Renal cortex interstitium (tissue), 11 donors: ENCODE measurements around the gene ZNF26. TPM values are rescaled to one million over a fixed set of nuclear protein-coding genes. Genes with fewer than 3 reads are reported as not detected.
A peak's percentile ranks its signal among the peaks of the same experiment; 100 is the strongest.
"Not testable (repeated sequence)": the region's sequence is repeated elsewhere in the genome, so short reads cannot be mapped to it uniquely, and the experiment has no call there.

Source experiments
- DNase-seq, 11 donors: peaks; one replicate each; pipeline ENCODE4 v3.0.0-alpha.2; 2013; ENCODE audit warnings: low read depth in 9 of 11, low spot score in 4 of 11; ENCODE audit errors: extremely low read depth in 1 of 11
- polyA plus RNA-seq, 3 donors: library from polyadenylated mRNA; unstranded; fragments of 120-200 nt; gene quantifications; one replicate each; pipeline ENCODE4 v1.2.1, GENCODE V29; 2013; ENCODE audit not compliant: insufficient read length in 3 of 3

ZNF26 gene
- polyA plus RNA-seq, 3 donors = 11.0 to 16.8 (median 12.8) TPM

DNA sequence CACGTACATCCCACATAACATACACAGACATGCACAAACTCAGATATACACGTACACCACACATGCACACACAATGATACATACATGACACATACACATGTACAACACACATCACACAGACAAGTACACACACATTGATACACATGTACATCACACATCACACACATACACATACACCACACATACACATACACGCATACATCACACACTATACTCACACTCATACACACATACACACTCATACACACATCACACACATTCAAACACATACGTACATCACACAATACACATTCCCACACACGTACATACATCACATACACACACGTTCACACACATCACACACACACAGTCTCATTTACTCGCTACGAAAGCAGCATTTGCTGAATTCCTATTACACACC, 34.5 kb upstream of the ZNF26 start:
- no peak for DNase-seq

DNA sequence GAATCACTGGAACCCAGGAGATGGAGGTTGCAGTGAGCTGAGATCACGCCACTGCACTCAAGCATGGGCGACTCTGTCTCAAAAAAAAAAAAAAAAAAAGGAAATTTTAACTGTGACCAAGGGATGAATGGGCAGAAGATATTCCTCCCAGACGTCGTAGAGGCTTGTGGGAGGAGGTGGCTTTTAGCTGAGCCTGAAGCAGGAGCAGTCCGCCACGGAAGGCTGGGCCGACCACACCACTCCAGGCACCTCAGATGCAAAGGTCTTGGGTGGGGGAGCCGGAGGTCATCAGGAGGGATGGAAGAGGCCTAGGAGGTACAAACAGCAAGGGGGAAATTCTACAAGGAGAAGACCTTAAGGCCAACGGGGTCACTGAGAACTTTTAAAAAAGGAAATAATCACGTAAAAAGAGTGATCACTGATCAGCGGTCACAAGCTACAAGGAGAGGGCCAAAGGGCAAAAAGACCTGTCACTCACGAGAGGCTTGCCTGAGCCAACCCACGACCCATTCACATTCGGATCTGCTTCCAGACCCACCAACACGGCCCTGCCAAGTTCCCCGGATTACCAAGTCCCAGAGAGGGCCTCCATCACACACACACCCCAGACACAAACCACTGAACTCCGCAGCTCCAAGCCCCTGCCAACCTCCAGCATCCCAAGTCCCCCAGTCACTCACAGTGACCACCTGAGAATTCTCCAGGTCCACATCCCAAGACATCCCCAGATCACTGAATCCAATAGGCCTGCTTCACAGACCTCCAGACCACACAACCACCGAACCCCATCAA, 33.6 kb upstream of the ZNF26 start:
- DNase-seq = no peak

DNA sequence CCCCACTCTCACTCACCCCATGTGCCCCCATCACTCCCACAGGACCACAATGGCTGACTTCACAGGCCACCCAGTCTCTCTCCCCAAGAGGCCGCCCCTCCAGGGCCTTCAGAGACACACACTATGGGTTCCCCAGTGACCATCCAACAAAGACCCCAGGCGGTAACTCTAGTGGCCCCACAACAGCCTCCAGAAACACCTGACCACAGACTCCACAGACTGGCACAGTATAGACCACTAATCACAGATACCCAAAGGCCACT, 33.1 kb upstream of the ZNF26 start:
- no peak for DNase-seq

DNA sequence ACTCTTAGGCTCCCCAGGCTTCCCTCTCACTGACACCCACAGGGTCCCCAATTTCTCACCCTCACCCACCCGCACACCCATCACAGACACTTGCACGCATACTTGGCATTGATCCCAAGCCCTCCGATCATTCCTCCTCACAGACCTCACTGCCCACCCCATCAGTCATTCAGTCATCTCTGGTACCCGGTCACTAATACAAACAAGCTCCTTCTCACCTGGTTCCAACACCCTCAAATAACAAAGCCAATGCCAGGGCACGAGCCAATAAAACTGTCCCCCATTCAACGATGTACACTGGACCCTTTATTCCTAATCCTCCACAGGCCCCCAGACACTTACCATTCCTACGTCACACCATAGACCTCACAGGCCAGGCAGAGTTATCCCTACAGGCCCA, 32.4 kb upstream of the ZNF26 start:
- DNase-seq = no peak

DNA sequence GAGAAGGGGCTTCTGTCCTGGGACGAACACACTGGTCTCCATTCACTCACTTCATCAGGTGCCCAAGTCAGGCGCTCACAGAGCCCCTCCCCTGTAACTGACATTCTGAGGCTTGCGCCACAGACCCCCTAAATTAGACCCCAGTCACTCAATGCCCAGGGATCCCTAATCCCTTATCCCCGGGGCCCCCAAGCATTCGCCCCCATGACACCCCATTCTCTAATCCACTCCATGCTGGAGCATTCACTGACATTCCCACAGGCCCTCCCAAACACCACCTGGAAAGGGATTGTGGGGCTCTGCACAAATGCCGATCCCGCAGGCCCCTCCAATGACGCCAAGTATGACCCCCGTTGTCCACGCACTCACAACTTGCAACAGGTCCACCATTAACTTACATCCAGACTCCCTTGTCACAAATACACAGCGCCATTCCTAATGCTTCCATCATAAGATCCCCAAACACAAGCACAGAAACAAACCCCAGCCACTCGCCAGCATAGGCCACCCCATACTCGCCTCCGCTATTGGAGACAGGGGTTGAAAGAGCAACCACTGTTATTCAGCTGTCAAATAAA, 31.6 kb upstream of the ZNF26 start:
- no peak for DNase-seq

DNA sequence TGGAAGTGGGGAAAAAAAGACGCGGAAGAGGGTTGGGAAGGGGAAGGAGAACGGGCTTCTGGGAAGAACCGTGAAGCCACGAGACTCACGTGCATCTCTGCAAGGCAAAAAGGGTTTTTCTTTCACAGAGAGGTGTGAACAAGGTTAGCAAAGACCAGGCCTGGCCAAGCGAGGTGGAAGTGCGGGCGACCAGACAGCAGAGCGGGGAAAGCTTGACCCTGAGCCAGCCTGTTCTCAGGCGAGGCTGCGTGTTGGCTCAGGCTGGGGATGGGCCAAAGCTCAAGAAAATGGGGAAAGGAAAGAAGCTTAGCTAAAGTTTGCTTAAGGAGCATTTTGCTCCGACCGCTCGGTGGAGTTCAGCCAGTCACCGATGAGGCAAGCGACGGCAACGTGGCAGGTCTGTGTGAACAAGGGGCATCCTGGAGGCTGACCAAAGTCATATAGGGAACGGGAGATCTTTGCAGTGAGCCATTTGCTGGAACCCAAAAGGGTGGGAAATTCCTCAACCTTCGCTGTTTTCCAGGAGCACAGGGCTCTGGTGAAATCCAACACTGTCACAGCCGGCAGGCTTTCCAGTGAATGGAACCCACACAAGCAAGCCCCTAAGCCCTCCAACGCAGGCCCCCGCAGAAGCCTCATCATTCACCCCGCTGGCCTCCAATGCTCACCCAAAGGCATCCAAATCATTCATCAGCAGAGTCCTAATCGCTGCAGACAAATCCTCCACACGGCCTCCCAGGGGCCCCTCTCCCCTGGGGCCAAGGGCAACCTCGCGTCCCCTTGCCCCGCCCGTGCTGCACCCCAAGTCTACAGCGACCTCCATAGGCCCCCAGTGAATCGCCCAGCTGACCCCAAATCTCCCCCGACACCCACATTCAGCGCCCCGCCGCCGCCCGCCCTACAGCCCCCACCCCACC, 30.8 kb upstream of the ZNF26 start:
- peak; percentile 6 to 44 (median 33) for DNase-seq

DNA sequence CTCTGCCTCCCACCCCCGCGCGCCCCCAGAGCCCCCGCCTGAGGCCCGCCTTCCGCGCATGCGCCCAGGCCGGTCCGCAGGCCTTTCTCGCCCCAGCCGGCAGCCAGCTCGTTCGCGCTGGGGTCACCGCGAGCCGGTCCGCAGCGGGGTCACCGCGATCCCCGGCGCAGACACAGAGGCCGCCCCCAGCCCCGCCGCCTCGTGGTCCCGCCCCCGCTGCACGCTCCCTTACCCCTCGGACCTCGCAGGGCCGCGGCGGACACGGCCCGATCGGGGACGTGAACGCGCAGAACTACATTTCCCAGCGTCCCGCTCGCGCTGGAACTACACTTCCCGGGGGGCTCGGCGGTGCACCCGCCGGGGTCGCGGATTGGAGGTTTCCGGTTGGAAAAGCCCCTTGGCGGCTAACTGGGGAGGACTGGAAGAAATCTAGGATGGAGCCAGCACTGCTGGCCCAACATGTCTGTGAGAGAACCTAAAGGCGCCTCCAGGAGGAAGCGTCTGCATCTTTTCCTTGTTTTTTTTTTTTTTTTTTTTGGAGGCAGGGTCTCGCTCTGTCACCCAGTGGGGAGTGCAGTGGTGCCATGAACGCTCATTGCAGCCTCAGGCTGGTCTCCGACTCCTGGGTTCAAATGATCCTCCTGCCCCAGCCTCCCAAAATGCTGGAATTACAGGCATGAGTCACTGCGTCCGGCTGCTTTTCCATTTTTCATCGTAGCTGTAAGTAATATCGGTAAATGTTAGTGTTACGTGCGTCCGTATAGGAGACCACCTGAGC, 30.0 kb upstream of the ZNF26 start, which contains the start of gene ZNF605:
ZNF605 (minus strand) TSS at position 296 of the 778 bp plus-strand sequence. CDS start 10,671 bp downstream, outside the sequence.
- DNase-seq = peak; percentile 80 to 92 (median 88)

DNA sequence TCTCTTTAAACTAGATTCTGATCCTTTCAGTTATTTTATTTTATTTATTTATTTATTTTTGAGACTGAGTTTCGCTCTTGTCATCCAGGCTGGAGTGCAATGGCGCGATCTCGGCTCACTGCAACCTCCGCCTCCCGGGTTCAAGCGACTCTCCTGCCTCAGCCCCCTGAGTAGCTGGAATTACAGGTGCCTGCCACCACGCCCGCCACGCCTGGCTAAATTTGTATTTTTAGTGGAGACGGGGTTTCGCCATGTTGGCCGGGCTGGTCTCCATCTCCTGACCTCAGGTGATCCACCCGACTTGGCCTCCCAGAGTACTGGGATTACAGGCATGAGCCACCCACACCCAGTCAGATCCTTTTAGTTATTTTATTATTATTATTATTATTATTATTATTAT, 24.4 kb upstream of the ZNF26 start:
- DNase-seq = not testable (repeated sequence)

DNA sequence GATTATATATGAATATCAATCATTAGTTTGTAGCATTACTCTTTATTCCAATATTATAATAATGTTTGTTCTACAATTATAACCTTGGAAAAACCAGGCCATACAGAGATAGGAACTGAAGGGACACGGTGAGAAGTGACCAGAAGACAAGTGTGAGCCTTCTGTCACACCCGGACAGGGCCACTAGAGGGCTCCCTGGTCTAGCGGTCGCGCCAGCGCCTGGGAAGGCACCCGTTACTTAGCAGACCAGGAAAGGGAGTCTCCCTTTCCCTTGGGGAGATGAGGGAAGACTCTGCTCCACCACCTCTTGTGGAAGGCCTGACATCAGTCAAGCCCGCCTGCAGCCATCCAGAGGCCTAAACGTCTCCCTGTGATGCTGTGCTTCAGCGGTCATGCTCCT, 22.2 kb upstream of the ZNF26 start:
- DNase-seq = not testable (repeated sequence)

DNA sequence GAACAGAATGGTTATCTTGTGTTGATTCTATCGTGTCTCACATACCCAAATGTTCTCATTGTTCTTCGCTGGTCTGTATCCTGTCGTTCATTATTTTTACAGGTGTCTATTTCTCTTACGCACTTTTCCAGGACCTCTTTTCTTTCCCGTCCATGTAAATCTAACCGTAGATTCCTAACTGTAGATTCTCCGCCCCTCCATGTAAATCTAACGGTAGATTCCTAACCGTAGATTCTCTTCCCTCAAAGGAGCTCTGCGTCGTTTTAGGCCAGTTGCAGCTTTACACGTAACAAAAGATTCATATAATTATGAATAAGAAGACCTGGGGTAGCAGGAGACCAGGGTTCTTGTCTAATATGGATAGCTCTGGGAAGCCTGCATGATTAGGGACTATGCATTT, 20.4 kb upstream of the ZNF26 start:
- no peak for DNase-seq

DNA sequence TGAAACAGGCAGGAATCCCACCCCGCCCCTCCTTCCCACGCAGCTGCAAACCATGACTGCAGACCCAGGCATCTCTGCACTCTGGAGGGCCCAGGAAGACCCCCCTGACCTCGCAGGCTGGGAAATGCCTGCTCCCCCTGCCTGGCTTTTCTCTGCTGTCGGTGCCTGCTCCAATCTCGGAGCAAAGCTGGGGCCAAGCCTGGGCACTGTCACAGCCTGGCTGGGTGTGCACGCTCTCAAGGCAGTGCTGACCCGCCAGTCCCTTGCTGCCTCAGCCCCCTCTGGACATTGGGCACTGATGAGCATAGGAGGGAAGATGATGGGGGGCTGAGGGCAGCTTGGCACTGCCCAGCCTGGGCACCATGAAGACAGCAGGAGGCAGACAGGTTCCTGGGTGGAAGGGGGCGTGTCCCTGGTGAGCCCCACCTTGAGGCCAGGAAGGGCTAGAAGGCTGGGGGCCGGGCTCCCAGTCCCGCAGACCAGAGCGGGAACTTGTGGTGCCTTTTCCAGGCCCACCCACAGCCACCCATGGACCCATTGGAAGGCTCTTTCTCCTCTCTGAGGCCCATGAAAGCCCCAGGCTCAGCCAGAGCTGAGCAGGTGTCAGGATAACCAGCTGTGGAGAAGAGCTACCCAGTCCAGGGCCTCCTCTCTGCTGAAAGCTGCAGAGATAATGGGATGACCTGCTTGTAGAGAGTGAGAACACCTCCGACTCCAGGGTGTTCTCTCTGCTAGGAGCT, 19.3 kb upstream of the ZNF26 start:
- DNase-seq = no peak

DNA sequence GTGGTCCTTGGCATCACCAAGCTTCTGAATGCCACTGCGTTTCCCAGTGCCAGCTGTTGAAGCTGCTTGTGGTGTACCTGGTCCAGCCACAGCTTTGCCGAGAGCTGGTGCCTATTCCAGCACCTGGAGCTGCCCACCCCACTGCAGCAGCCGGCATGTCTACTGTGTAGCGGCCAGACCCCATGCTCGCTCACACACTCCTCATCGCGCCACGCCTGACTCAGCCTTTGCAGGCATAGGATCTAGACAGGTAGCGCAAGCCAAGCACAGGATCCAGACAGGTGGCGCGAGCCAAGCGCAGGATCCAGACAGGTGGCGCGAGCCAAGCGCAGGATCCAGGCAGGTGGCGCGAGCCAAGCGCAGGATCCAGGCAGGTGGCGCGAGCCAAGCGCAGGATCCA, 18.4 kb upstream of the ZNF26 start:
- no peak for DNase-seq

DNA sequence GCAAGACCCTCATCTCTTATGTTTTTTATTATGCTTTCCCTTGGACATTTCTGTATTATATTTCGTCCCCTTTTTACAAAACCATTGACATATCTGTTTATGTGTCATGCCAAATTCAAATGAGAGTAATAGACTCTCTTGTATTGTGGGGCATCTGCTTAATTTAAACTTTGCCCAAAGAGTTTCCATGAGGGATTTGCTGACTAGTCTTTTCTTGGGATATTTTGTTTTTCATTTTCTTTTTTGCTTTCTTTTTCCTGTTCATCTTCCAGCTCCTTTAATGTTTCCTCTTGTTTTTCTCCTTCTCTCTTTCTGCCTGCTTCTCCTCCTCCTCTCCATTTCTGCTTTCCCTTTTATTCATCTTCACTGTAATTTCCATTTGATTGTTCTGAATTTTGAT, 13.8 kb upstream of the ZNF26 start:
- no peak for DNase-seq

DNA sequence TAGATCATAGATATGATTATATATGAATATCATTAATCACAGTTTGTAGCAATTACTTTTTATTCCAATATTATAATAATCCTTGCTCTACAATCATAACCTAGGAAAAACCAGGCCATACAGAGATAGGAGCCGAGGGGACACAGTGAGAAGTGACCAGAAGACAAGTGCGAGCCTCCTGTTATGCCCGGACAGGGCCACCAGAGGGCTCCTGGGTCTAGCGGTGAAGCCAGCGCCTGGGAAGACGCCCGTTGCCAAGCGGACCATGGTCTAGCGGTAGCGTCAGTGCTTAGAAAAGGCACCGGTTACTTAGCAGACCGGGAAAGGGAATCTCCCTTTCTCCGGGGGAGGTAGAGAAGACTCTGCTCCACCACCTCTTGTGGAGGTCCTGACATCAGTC, 9.3 kb upstream of the ZNF26 start:
- not testable (repeated sequence) for DNase-seq

DNA sequence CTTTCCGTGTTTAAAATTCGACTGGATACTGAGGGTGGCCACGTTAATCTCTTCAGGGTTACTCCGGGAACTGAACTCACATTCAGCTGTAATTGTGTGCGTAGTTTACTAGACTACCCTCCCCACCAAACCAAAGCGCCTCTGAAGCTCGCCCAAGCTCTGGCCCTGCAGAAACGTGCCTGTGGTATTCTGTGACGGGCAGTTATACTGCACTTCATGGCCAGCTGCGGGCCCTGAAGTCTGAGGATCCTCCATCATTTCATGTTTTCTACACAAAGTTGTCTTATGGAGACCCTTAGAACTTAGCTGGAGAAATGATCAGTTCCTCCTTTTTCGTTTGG, 688 bp downstream of the ZNF26 start:
- DNase-seq = no peak

DNA sequence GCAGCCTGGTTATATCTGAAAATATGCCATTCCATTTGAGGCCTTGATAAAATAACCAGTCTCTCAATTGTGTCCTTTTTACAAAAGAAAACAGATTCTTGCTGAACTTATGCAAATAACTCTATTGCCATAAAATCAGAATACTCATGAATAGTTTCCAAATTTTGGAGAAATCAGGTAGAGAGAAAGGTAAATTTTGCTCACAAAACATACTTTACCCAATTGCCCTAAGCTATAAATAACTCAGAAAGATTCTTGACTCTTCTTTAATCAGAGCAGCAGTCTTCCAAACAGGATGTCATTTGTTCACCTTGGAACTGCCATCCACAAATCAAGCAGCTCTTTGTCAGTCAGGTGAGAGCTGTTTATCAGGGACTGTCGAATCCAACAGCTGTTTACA, 12.6 kb downstream of the ZNF26 start:
- DNase-seq = no peak

DNA sequence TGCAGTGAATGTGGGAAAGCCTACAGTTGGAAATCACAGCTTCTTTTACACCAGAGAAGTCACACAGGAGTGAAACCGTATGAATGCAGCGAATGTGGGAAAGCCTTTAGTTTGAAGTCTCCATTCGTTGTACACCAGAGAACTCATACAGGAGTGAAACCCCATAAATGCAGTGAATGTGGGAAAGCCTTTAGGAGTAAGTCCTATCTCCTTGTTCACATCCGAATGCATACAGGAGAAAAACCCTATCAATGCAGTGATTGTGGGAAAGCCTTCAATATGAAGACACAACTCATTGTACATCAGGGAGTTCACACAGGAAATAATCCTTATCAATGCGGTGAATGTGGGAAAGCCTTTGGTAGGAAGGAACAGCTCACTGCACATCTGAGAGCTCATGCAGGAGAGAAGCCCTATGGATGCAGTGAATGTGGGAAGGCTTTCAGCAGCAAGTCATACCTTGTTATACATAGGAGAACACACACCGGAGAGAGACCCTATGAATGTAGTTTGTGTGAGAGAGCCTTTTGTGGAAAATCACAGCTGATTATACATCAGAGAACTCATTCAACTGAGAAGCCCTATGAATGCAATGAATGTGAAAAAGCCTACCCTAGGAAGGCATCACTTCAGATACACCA, 24.6 kb downstream of the ZNF26 start:
- DNase-seq = no peak

DNA sequence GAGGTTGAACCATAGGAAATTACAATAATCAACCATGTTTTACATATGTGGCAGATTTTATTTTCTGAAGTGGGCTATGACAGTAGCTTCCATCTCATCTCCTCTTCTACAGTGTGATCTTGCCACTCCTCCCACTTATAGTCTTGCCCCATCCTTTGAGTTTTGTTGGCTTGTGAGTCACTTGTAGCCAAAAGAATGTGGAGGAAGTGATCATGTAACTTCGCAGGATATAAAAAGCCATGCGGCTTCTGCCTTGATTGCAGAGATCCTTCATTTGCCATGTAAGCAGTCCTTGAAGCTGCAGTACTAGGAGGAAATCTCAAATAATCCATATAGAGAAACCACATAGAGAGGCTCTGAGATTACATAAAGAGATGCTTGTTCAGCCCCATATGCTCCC, 37.4 kb downstream of the ZNF26 start:
- DNase-seq = no peak
